GM23338 (cell line): Measurements from ENCODE around the gene TMEM221. TPM values are rescaled to one million over a fixed set of nuclear protein-coding genes. Genes with fewer than 3 reads are reported as not detected.

Source experiments
- EZH2 ChIP-seq: fragments of 200-600 bp; sonication (generic); IDR thresholded peaks from one replicate; pipeline ENCODE4 v1.8.0; 2017; ENCODE audit warnings: antibody characterized with exemption, mild to moderate bottlenecking, low read depth; ENCODE audit not compliant: unreplicated experiment
- EZH2phosphoT487 ChIP-seq: fragments of 200-600 bp; sonication (generic); IDR thresholded peaks from one replicate; pipeline ENCODE4 v1.8.1; 2018; ENCODE audit warnings: antibody characterized with exemption; ENCODE audit not compliant: unreplicated experiment
- NANOG ChIP-seq: IDR thresholded peaks from 2 replicates; pipeline ENCODE4 v1.6.1; 2016; ENCODE audit warnings: antibody characterized with exemption, borderline replicate concordance
- POLR2AphosphoS5 ChIP-seq: IDR thresholded peaks from 2 replicates; pipeline ENCODE4 v1.6.1; 2016; ENCODE audit warnings: antibody characterized with exemption, low read depth
- ZNF114 ChIP-seq: fragments of 250-450 bp; sonication (Bioruptor Pico); IDR thresholded peaks from 2 replicates; pipeline ENCODE4 v1.5.0; 2020; ENCODE audit warnings: mild to moderate bottlenecking, moderate library complexity
- polyA plus RNA-seq: library from polyadenylated mRNA; unstranded; fragments of >200 nt; fragmentation: Nextera tagmentation; extraction: Ambion mirVana; gene quantifications from 2 replicates; pipeline ENCODE4 v1.2.1, GENCODE V29; 2016
- total RNA-seq: library from RNA; depleted of rRNA; stranded (reverse); fragments of >200 nt; shearing (Covaris generic); gene quantifications from 2 replicates; pipeline ENCODE4 v1.2.3, GENCODE V29; 2014
- TF ChIP-seq, protein P1 (sequence below): fragments of 250-450 bp; sonication (Bioruptor Pico); IDR thresholded peaks from 2 replicates; pipeline ENCODE4 v1.5.0; 2020; ENCODE audit warnings: mild to moderate bottlenecking, moderate library complexity
- TF ChIP-seq, protein P2 (sequence below): IDR thresholded peaks from one replicate; pipeline ENCODE4 v1.6.1; 2018; ENCODE audit warnings: antibody characterized with exemption; ENCODE audit not compliant: unreplicated experiment

Gene TMEM221
- total and polyA plus RNA-seq, 2 experiments from 2014 or later, result 0.40 to 0.90 TPM

DNA sequence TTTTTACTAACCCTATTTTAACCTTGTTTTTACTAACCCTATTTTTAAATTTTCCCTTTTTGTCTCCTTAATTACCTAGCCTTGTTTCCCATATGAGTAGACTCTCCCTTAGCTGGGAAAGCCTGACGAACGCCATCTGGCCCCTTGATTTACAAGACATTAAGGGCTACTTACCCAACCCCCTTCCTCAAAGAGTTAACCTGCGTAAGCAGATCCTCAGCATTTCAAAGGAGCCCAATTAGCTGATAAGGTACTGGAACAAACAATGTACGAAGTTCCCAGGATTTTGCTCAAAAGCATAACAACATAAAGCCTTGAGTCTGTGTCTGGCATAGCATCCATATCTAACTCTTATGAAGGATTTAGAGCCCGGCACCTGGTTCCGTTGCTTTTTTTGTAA lies 33.3 kb downstream of the TMEM221 start (continued):
- TF ChIP-seq, protein P1, sequence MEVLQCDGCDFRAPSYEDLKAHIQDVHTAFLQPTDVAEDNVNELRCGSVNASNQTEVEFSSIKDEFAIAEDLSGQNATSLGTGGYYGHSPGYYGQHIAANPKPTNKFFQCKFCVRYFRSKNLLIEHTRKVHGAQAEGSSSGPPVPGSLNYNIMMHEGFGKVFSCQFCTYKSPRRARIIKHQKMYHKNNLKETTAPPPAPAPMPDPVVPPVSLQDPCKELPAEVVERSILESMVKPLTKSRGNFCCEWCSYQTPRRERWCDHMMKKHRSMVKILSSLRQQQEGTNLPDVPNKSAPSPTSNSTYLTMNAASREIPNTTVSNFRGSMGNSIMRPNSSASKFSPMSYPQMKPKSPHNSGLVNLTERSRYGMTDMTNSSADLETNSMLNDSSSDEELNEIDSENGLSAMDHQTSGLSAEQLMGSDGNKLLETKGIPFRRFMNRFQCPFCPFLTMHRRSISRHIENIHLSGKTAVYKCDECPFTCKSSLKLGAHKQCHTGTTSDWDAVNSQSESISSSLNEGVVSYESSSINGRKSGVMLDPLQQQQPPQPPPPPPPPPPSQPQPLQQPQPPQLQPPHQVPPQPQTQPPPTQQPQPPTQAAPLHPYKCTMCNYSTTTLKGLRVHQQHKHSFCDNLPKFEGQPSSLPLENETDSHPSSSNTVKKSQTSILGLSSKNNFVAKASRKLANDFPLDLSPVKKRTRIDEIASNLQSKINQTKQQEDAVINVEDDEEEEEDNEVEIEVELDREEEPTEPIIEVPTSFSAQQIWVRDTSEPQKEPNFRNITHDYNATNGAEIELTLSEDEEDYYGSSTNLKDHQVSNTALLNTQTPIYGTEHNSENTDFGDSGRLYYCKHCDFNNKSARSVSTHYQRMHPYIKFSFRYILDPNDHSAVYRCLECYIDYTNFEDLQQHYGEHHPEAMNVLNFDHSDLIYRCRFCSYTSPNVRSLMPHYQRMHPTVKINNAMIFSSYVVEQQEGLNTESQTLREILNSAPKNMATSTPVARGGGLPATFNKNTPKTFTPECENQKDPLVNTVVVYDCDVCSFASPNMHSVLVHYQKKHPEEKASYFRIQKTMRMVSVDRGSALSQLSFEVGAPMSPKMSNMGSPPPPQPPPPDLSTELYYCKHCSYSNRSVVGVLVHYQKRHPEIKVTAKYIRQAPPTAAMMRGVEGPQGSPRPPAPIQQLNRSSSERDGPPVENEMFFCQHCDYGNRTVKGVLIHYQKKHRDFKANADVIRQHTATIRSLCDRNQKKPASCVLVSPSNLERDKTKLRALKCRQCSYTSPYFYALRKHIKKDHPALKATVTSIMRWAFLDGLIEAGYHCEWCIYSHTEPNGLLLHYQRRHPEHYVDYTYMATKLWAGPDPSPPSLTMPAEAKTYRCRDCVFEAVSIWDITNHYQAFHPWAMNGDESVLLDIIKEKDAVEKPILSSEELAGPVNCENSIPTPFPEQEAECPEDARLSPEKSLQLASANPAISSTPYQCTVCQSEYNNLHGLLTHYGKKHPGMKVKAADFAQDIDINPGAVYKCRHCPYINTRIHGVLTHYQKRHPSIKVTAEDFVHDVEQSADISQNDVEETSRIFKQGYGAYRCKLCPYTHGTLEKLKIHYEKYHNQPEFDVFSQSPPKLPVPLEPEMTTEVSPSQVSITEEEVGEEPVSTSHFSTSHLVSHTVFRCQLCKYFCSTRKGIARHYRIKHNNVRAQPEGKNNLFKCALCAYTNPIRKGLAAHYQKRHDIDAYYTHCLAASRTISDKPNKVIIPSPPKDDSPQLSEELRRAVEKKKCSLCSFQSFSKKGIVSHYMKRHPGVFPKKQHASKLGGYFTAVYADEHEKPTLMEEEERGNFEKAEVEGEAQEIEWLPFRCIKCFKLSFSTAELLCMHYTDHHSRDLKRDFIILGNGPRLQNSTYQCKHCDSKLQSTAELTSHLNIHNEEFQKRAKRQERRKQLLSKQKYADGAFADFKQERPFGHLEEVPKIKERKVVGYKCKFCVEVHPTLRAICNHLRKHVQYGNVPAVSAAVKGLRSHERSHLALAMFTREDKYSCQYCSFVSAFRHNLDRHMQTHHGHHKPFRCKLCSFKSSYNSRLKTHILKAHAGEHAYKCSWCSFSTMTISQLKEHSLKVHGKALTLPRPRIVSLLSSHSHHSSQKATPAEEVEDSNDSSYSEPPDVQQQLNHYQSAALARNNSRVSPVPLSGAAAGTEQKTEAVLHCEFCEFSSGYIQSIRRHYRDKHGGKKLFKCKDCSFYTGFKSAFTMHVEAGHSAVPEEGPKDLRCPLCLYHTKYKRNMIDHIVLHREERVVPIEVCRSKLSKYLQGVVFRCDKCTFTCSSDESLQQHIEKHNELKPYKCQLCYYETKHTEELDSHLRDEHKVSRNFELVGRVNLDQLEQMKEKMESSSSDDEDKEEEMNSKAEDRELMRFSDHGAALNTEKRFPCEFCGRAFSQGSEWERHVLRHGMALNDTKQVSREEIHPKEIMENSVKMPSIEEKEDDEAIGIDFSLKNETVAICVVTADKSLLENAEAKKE (CRISPR knock-in tag), result no peak
- TF ChIP-seq ZNF114 (CRISPR knock-in tag), result no peak
- TF ChIP-seq, protein P2, sequence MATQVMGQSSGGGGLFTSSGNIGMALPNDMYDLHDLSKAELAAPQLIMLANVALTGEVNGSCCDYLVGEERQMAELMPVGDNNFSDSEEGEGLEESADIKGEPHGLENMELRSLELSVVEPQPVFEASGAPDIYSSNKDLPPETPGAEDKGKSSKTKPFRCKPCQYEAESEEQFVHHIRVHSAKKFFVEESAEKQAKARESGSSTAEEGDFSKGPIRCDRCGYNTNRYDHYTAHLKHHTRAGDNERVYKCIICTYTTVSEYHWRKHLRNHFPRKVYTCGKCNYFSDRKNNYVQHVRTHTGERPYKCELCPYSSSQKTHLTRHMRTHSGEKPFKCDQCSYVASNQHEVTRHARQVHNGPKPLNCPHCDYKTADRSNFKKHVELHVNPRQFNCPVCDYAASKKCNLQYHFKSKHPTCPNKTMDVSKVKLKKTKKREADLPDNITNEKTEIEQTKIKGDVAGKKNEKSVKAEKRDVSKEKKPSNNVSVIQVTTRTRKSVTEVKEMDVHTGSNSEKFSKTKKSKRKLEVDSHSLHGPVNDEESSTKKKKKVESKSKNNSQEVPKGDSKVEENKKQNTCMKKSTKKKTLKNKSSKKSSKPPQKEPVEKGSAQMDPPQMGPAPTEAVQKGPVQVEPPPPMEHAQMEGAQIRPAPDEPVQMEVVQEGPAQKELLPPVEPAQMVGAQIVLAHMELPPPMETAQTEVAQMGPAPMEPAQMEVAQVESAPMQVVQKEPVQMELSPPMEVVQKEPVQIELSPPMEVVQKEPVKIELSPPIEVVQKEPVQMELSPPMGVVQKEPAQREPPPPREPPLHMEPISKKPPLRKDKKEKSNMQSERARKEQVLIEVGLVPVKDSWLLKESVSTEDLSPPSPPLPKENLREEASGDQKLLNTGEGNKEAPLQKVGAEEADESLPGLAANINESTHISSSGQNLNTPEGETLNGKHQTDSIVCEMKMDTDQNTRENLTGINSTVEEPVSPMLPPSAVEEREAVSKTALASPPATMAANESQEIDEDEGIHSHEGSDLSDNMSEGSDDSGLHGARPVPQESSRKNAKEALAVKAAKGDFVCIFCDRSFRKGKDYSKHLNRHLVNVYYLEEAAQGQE, result no peak
- TF ChIP-seq NANOG, result peak; percentile 86
- peak; percentile 38; the same call in 1 of the 2 replicates for TF ChIP-seq POLR2AphosphoS5
- TF ChIP-seq EZH2phosphoT487, result no peak
- TF ChIP-seq EZH2, result no peak
